Skeletal muscle satellite cell (primary cell): ENCODE data around the gene C1QTNF7.

ENCODE experiments used
- H3K27me3 ChIP-seq: 2 replicates; pipeline ENCODE4 v1.7.0; 2013; ENCODE audit warnings: low read length; ENCODE audit not compliant: control insufficient read depth, insufficient read depth
- H3K36me3 ChIP-seq: 2 replicates; pipeline ENCODE4 v1.7.0; 2013; ENCODE audit warnings: mild to moderate bottlenecking, control low read depth, low read length; ENCODE audit not compliant: insufficient read depth
- H3K4me1 ChIP-seq: 2 replicates; pipeline ENCODE4 v1.7.0; 2013; ENCODE audit warnings: low read length; ENCODE audit not compliant: control insufficient read depth, insufficient read depth
- H3K4me2 ChIP-seq: 2 replicates; pipeline ENCODE4 v1.7.0; 2013; ENCODE audit warnings: mild to moderate bottlenecking, low read length
- H3K4me3 ChIP-seq: 2 replicates; pipeline ENCODE4 v1.7.0; 2013; ENCODE audit warnings: low read length
- H3K9ac ChIP-seq: 2 replicates; pipeline ENCODE4 v1.7.0; 2013; ENCODE audit warnings: mild to moderate bottlenecking, low read depth, low read length, moderate library complexity
- H3K9me3 ChIP-seq: replicated peaks from 2 replicates; pipeline ENCODE4 v1.7.0; 2013; ENCODE audit warnings: mild to moderate bottlenecking, control low read depth, low read length

The C1QTNF7 gene

DNA sequence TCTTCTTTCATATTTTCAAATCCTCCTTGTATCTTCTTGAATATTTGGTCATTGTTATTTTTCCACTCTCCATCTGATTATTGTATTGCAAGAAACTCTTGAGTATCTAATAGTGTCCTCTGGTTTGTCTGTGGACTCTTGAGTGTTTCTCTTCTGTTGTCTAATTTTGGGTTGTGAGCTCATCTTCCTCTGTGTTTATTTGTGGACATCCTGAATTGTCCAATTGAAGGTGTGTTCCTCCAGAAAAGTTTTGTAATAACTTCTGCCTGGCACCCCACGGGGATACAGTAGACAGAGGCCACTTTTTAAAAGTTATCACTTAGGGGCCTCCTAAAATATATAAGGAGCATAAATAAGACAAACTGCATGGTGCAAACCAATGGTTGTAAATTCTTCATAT lies 38.8 kb downstream of the C1QTNF7 start:
- H3K27me3 ChIP-seq = peaks cover 3% of the 10 kb centered on the region
- H3K9ac ChIP-seq = no peak overlapping the region
- H3K4me1 ChIP-seq = no peaks in the 10 kb centered on the region
- H3K4me2 ChIP-seq = no peak overlapping the region
- H3K36me3 ChIP-seq = no peaks in the 10 kb centered on the region
- no peaks in the 10 kb centered on the region for H3K9me3 ChIP-seq
- H3K4me3 ChIP-seq = no peak overlapping the region

DNA sequence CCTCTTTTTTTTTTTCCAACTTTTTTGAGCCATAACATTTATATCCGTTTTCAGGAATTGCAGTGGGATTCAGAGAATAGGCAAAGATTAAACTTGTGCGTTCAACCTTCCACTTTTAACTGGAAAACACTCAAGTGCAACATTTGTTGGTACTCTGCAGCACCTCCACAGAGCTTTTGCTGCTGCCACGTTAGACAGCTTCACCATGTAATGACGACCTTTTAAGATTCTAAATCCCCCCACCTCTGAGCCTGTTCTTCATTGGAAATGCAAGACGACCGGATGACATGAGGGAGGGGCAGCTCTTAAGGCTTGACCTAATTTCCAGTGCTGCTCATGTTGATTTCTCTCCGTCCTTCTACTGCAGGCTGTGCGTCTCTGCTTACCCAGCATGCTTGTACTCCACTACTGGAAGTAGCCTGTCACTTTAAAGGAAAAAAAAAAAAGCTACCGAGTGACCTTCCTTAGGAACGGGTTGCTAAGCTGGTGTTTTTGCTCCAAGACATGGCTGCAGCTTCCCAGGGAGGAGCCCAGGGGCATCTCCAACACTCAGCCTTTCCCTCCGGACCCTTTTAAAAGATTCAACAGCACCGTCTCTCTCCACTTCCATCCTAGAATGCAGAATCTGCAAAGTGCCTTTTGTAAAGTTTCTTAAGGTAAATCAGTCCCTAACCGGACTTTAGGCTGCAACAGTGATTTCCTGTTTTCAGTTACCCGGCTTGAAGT lies 41.7 kb downstream of the C1QTNF7 start, which contains the start of gene CC2D2A:
CC2D2A (plus strand) TSS at position 481 of the 726 bp plus-strand sequence. CDS start 6,051 bp downstream, outside the sequence.
- Histone ChIP-seq H3K36me3 (no peaks in the 10 kb centered on the region), H3K9ac (peak within 1 kb of the TSS; percentile 53), H3K27me3 (peaks cover 3% of the 10 kb centered on the region), H3K4me2 (peak within 1 kb of the TSS; percentile 86), H3K4me3 (peak within 1 kb of the TSS; percentile 73), H3K9me3 (no peaks in the 10 kb centered on the region), H3K4me1 (no peaks in the 10 kb centered on the region)

DNA sequence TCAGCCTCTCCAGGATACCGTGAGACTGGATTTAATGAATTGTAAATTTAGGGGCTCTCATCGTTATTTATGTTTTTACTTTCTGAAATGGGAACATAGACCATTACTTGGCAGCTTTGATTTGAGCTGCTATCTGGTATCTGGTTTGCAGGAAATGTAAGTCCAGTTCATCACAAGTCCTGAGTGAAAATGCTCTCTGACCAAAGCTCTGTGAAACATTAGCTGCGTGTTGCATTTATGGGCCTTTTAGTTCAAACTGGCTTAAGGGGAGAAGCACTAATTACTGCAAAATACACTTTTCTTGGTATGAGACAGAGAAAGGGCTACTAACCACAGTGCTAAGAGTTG lies 42.3 kb downstream of the C1QTNF7 start:
- peak overlapping the region; percentile 53 for H3K9ac ChIP-seq
- H3K27me3 ChIP-seq = peaks cover 3% of the 10 kb centered on the region
- H3K4me1 ChIP-seq = no peaks in the 10 kb centered on the region
- H3K36me3 ChIP-seq = no peaks in the 10 kb centered on the region
- peak overlapping the region; percentile 86 for H3K4me2 ChIP-seq
- peak overlapping the region; percentile 73 for H3K4me3 ChIP-seq
- no peaks in the 10 kb centered on the region for H3K9me3 ChIP-seq

DNA sequence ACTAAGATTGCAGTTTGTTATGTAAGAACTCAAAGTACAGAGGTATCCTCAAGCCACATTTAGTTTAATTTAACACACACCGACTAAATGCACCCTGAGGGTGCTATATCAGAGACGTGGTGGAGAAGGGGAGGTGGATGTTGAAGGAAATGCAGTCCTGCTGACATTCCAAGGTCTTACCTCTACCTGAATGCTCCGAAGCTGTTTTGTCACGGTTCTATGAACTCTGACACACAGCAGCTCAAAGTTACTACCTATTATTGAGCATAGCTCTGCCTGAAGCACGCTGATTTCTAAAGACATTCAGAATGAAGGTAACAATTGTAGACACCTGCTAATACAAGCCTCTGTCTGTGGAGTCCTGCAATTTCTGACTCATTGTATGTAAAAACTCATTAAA lies 48.6 kb downstream of the C1QTNF7 start:
- no peaks in the 10 kb centered on the region for H3K27me3 ChIP-seq
- no peak overlapping the region for H3K4me2 ChIP-seq
- H3K9me3 ChIP-seq = no peaks in the 10 kb centered on the region
- H3K36me3 ChIP-seq = peaks cover under 1% of the 10 kb centered on the region
- peaks cover 13% of the 10 kb centered on the region for H3K4me1 ChIP-seq
- H3K4me3 ChIP-seq = no peak overlapping the region
- no peak overlapping the region for H3K9ac ChIP-seq

DNA sequence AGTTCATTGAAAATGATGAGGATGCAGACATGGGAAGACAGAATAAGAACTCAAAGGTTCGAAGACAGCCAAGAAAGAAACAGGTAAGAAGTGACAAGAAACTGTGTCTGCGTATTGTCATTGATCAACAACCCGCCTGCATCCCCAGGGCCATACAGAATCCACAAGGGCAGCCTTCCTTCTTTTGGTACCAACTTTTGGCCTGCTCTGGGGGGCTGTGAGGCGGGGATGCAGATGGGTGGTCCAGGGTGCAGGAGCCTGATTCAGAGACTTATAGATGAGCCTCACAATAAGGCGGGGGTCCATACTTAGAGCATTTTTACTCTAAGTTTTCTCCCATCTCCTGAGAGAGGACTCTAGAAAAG lies 50.9 kb downstream of the C1QTNF7 start:
- Histone ChIP-seq H3K4me2 (no peak overlapping the region), H3K36me3 (peaks cover 6% of the 10 kb centered on the region), H3K4me1 (peaks cover 13% of the 10 kb centered on the region), H3K9me3 (no peaks in the 10 kb centered on the region), H3K9ac (no peak overlapping the region), H3K27me3 (no peaks in the 10 kb centered on the region), H3K4me3 (no peak overlapping the region)

DNA sequence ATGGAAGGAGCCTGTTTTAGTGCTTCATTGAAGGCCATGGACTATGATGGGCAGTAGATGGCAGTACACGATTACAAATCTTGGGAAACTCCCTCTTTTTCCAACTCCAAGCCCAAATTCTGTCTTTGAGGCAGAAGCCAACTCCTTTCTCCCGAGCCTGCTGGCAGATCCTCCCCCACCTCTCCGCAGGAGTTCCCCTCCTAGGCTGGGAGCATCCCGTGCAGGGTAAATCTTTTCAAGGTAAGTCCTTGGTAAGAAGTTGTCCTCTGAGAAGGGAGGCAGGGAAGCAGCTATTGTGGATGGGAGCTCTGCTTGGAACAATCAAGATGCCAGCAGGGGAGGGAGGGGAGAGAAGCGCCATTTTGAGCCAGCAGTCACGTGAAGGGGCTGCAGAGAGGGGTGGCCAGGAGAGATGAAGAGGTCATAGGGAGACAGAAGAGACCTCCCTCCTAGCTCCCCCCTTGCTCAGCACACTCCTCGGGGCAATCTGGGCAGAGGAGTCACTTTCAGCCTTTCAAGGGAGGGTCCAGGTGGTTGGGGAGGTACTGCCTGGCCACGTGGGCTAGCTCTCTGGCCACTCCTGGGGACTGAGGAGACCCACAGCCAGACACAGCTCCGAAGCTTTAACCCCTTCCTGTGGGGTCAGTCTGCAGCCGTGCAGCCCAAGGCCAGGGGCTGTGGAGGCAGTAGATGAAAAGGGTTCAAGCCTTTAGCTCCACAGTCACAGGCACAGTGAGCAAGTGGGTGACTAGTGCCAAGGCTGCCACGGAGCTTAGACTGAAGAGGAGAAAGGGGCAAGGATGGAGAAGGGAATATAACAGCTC lies 51.5 kb downstream of the C1QTNF7 start:
- peak overlapping the region; percentile 73 for H3K4me3 ChIP-seq
- H3K9ac ChIP-seq = peak overlapping the region; percentile 83
- H3K36me3 ChIP-seq = peaks cover 6% of the 10 kb centered on the region
- H3K4me1 ChIP-seq = peaks cover 13% of the 10 kb centered on the region
- H3K27me3 ChIP-seq = no peaks in the 10 kb centered on the region
- peak overlapping the region; percentile 87 for H3K4me2 ChIP-seq
- H3K9me3 ChIP-seq = no peaks in the 10 kb centered on the region

DNA sequence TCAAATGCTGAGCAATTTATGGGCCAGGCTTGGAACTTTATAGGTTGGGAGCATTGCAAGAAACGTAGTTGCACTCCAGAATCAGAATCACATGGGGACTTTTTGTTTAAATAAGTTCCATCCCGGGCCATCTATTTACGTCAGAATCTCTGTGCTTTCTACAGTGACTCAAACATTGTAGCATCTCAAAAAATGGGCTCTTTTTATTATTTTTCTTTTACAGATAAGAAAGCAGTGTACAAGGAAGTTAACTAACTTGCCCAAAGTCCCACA lies 52.0 kb downstream of the C1QTNF7 start:
- Histone ChIP-seq H3K4me1 (peaks cover 13% of the 10 kb centered on the region), H3K9me3 (no peaks in the 10 kb centered on the region), H3K4me3 (peak overlapping the region; percentile 73), H3K36me3 (peaks cover 6% of the 10 kb centered on the region), H3K27me3 (no peaks in the 10 kb centered on the region), H3K4me2 (peak overlapping the region; percentile 87), H3K9ac (peak overlapping the region; percentile 83)

DNA sequence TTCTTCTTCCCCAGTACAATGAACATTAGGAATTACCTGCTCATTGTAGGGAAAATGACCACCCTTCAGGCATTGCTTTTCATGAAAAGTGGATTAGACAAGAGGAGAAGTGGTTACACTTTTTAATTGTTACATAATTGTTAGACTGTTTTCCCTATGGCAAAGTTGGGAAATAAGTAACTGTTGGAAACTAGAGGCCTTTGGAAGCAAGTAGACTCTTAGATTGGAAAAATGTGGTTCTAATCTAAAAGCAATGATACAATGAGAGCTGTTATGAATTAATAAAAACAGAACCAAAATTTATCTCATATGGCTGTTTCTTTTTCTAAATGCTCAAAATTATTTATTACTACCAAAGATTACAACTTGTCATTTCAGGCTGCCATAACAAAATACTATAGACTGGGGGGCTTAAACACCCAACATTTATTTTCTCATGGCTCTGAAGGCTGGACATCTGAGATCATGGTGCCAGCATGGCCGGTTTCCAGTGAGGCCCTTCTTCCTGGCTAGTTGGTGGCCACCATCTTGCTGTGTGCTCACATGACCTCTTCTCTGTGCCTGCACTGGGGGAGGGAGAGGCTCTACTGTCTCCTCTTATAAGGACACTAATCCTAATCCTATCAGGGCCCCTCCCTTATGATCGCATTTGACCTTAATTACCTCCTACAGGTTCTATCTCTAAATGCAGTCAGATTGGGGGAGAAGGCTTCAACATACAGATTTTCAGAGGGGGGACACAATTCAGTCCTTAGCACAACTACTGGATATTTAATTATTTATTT lies 54.3 kb downstream of the C1QTNF7 start:
- Histone ChIP-seq H3K9me3 (no peaks in the 10 kb centered on the region), H3K27me3 (no peaks in the 10 kb centered on the region)

DNA sequence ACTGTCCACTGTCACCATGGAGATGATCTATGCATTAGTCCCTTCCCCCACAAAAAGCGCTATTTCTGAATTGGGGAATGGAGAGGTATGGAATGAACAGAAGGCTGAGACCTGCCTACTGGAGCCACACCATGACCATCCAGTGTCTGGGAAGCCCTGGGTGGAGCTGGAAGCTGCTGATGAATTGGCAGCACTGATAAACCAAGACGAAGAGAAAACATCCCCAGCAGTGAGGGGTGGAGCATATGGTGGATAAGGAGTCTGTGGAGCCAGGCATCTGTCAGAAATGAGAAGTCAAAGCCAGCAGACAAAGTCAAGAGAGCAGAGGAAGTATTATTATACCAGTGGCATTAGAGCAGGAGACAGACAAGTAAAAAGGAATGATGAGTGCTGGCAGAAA lies 55.0 kb downstream of the C1QTNF7 start:
- no peak overlapping the region for H3K4me3 ChIP-seq
- H3K9me3 ChIP-seq = no peaks in the 10 kb centered on the region
- H3K9ac ChIP-seq = no peak overlapping the region
- no peak overlapping the region for H3K4me2 ChIP-seq
- peaks cover 6% of the 10 kb centered on the region for H3K36me3 ChIP-seq
- peaks cover 13% of the 10 kb centered on the region for H3K4me1 ChIP-seq
- H3K27me3 ChIP-seq = no peaks in the 10 kb centered on the region

More for the DNA sequence above, 54.3 kb downstream of the C1QTNF7 start:
- H3K4me3 ChIP-seq = no peak overlapping the region
- H3K4me1 ChIP-seq = peaks cover 13% of the 10 kb centered on the region
- no peak overlapping the region for H3K9ac ChIP-seq
- no peak overlapping the region for H3K4me2 ChIP-seq
- H3K36me3 ChIP-seq = peaks cover 6% of the 10 kb centered on the region

DNA sequence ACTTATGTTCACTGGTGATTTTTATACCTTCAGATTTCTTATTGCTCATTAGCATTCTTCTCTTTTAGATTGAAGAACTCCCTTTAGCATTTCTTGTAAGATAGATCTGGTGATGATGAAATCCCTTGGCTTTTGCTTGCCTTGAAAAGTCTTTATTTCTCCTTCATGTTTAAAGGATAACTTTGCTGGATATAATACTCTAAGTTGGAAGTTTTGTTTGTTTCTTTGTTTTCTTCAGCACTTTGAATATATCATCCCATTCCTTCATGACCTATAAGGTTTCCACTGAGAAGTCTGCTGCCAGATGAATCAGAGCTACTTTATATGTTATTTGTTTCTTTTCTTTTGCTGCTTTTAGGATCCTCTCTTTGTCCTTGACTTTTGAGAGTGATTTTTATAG lies 60.3 kb downstream of the C1QTNF7 start:
- Histone ChIP-seq H3K4me2 (no peak overlapping the region), H3K36me3 (no peaks in the 10 kb centered on the region), H3K9me3 (no peaks in the 10 kb centered on the region), H3K27me3 (no peaks in the 10 kb centered on the region), H3K4me1 (peaks cover 13% of the 10 kb centered on the region), H3K9ac (no peak overlapping the region), H3K4me3 (no peak overlapping the region)

DNA sequence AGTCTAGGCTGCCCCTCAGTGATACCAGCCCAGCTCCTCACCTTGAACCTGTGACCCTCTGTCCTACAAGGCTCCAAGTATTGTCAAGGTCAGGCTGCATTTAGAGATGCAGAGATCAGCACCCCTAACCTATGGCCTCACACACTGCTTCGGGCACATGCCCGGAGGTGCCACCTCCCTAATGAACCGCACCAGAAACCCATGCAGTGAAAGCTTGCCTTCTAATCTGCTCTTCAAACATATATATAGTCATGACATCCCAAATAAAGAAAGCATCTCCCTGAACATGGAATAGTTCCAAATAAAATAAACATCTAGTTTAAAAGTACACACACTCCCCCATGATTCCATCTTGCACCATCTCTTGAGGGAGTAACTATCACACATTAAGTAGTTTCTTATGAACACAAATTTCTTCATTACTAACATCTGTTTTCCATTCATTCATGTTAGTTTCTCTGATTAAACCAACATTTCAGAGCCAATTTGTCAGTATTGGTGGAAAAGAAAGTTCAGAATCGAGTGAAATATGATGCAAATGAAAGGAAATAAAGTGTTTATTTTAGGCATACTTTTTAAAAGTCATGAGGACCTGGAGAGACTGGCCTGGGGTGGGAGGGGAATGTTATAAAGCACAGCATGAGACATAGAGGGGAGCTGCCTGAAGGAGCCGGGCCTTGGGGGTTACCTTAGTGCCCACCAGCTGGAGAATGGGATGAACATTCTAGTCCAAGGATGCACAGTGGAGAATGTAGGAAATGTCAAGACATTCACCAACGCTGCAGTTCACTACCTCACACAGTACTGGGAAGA lies 61.0 kb downstream of the C1QTNF7 start:
- Histone ChIP-seq H3K4me2 (no peak overlapping the region), H3K27me3 (no peaks in the 10 kb centered on the region), H3K9me3 (no peaks in the 10 kb centered on the region), H3K4me3 (no peak overlapping the region), H3K36me3 (no peaks in the 10 kb centered on the region), H3K4me1 (peaks cover 13% of the 10 kb centered on the region), H3K9ac (no peak overlapping the region)
